HAP-1 (cell line): Measurements from ENCODE around the gene CELF5.
"Not testable (repeated sequence)": the region's sequence is repeated elsewhere in the genome, so short reads cannot be mapped to it uniquely, and the experiment has no call there.

ENCODE experiments used
- DNase-seq, 2 experiments: peaks; one replicate each; pipeline ENCODE4 v3.0.0-alpha.2; 2016 to 2020; ENCODE audit warnings: low spot score in 2 of 2
- H3K27me3 ChIP-seq: fragments of 250-450 bp; sonication (Bioruptor Pico); 2 replicates; pipeline ENCODE4 v1.5.1; 2020; ENCODE audit warnings: low read depth, mild to moderate bottlenecking, moderate library complexity
- H3K36me3 ChIP-seq: fragments of 250-450 bp; sonication (Bioruptor Pico); replicated peaks from 2 replicates; pipeline ENCODE4 v1.5.1; 2020; ENCODE audit warnings: mild to moderate bottlenecking
- H3K4me1 ChIP-seq: fragments of 250-450 bp; sonication (Bioruptor Pico); 2 replicates; pipeline ENCODE4 v1.5.1; 2020; ENCODE audit warnings: mild to moderate bottlenecking
- H3K4me3 ChIP-seq: fragments of 250-450 bp; sonication (Bioruptor Pico); 2 replicates; pipeline ENCODE4 v1.5.1; 2020; ENCODE audit warnings: mild to moderate bottlenecking, moderate library complexity
- H3K9me3 ChIP-seq: fragments of 250-450 bp; sonication (Bioruptor Pico); 2 replicates; pipeline ENCODE4 v1.5.1; 2020; ENCODE audit warnings: mild to moderate bottlenecking, moderate library complexity
- in situ Hi-C: fragments of 300-500 bp; cut with MboI; formaldehyde crosslinking; loops from 3 replicates; pipeline ENCODE4 v1.14.3; 2020; ENCODE audit warnings: low sequenced_read_pairs, inconsistent platforms, mixed read lengths

CELF5 gene

GRCh38 chr19:3233116-3233515 is 8.7 kb downstream of the CELF5 start:
- Histone ChIP-seq H3K9me3 (no peaks in the 10 kb centered on the region), H3K27me3 (peaks cover 4% of the 10 kb centered on the region; the same call in 1 of the 2 replicates), H3K4me1 (no peaks in the 10 kb centered on the region), H3K4me3 (no peak overlapping the region), H3K36me3 (no peaks in the 10 kb centered on the region)
- DNase-seq, result no peak
- in situ Hi-C loops, result no loop called here

- peaks cover 4% of the 10 kb centered on the region; the same call in 1 of the 2 replicates for H3K27me3 ChIP-seq
- no peaks in the 10 kb centered on the region for H3K36me3 ChIP-seq
- no peaks in the 10 kb centered on the region for H3K4me1 ChIP-seq
- no peak overlapping the region for H3K4me3 ChIP-seq
- DNase-seq, result no peak
- in situ Hi-C loops, result no loop called here
- H3K9me3 ChIP-seq, result no peaks in the 10 kb centered on the region
Observed at GRCh38 chr19:3233831-3234230, 9.4 kb downstream of the CELF5 start.

- H3K9me3 ChIP-seq, result no peaks in the 10 kb centered on the region
- no peaks in the 10 kb centered on the region for H3K4me1 ChIP-seq
- H3K36me3 ChIP-seq, result no peaks in the 10 kb centered on the region
- peaks cover 4% of the 10 kb centered on the region; the same call in 1 of the 2 replicates for H3K27me3 ChIP-seq
- no peak overlapping the region for H3K4me3 ChIP-seq
- peak in 1 of 2 experiments; percentile 62 for DNase-seq
- in situ Hi-C loops, result no loop called here
Observed at GRCh38 chr19:3234800-3235199, 10.3 kb downstream of the CELF5 start.

GRCh38 chr19:3235604-3236003 is 11.1 kb downstream of the CELF5 start:
- H3K36me3 ChIP-seq, H3K4me1 ChIP-seq, H3K27me3 ChIP-seq, H3K9me3 ChIP-seq, DNase-seq, H3K4me3 ChIP-seq, in situ Hi-C loops: not testable (repeated sequence)

- Histone ChIP-seq H3K9me3 (no peaks in the 10 kb centered on the region), H3K4me1 (no peaks in the 10 kb centered on the region), H3K27me3 (no peaks in the 10 kb centered on the region), H3K36me3 (no peaks in the 10 kb centered on the region), H3K4me3 (no peak overlapping the region)
- DNase-seq, result no peak
- in situ Hi-C loops, result no loop called here
Observed at GRCh38 chr19:3236272-3236671, 11.8 kb downstream of the CELF5 start.

GRCh38 chr19:3238066-3238561 is 13.7 kb downstream of the CELF5 start:
- Histone ChIP-seq H3K4me3 (no peak overlapping the region), H3K9me3 (no peaks in the 10 kb centered on the region), H3K36me3 (no peaks in the 10 kb centered on the region), H3K27me3 (no peaks in the 10 kb centered on the region), H3K4me1 (no peaks in the 10 kb centered on the region)
- DNase-seq, result no peak
- in situ Hi-C loops, result no loop called here

- no peaks in the 10 kb centered on the region for H3K9me3 ChIP-seq
- H3K4me1 ChIP-seq, result no peaks in the 10 kb centered on the region
- H3K36me3 ChIP-seq, result no peaks in the 10 kb centered on the region
- no peak overlapping the region for H3K4me3 ChIP-seq
- DNase-seq, result no peak
- no peaks in the 10 kb centered on the region for H3K27me3 ChIP-seq
- in situ Hi-C loops, result no loop called here
Observed at GRCh38 chr19:3239367-3239766, 14.9 kb downstream of the CELF5 start.

GRCh38 chr19:3243819-3244700 is 19.6 kb downstream of the CELF5 start:
- no peak overlapping the region for H3K4me3 ChIP-seq
- in situ Hi-C loops, result no loop called here
- no peaks in the 10 kb centered on the region for H3K27me3 ChIP-seq
- H3K4me1 ChIP-seq, result no peaks in the 10 kb centered on the region
- no peaks in the 10 kb centered on the region for H3K36me3 ChIP-seq
- no peaks in the 10 kb centered on the region for H3K9me3 ChIP-seq
- peak; percentile 18 to 87 for DNase-seq

- no peaks in the 10 kb centered on the region for H3K9me3 ChIP-seq
- H3K36me3 ChIP-seq, result no peaks in the 10 kb centered on the region
- no peaks in the 10 kb centered on the region for H3K4me1 ChIP-seq
- in situ Hi-C loops, result no loop called here
- DNase-seq, result no peak
- no peaks in the 10 kb centered on the region for H3K27me3 ChIP-seq
- no peak overlapping the region for H3K4me3 ChIP-seq
Observed at GRCh38 chr19:3245050-3245449, 20.6 kb downstream of the CELF5 start.

GRCh38 chr19:3248728-3249326 is 24.4 kb downstream of the CELF5 start:
- H3K4me3 ChIP-seq, result no peak overlapping the region
- in situ Hi-C loops, result no loop called here
- no peaks in the 10 kb centered on the region for H3K27me3 ChIP-seq
- H3K9me3 ChIP-seq, result 0 out of 2 replicates have a peak, but pooled peaks cover 3% of the 10 kb centered on the region
- H3K36me3 ChIP-seq, result no peaks in the 10 kb centered on the region
- no peak for DNase-seq
- H3K4me1 ChIP-seq, result no peaks in the 10 kb centered on the region

- no peaks in the 10 kb centered on the region for H3K36me3 ChIP-seq
- DNase-seq, result peak in 1 of 2 experiments; percentile 69
- H3K4me3 ChIP-seq, result no peak overlapping the region
- H3K27me3 ChIP-seq, result no peaks in the 10 kb centered on the region
- in situ Hi-C loops, result no loop called here
- 0 out of 2 replicates have a peak, but pooled peaks cover 3% of the 10 kb centered on the region for H3K9me3 ChIP-seq
- H3K4me1 ChIP-seq, result no peaks in the 10 kb centered on the region
Observed at GRCh38 chr19:3249408-3249807, 24.9 kb downstream of the CELF5 start.

GRCh38 chr19:3250675-3251074 is 26.2 kb downstream of the CELF5 start:
- DNase-seq, result peak in 1 of 2 experiments; percentile 54
- Histone ChIP-seq H3K4me1 (no peaks in the 10 kb centered on the region), H3K4me3 (no peak overlapping the region), H3K9me3 (0 out of 2 replicates have a peak, but pooled peaks cover 3% of the 10 kb centered on the region), H3K27me3 (no peaks in the 10 kb centered on the region), H3K36me3 (no peaks in the 10 kb centered on the region)
- in situ Hi-C loops, result no loop called here

GRCh38 chr19:3251229-3251628 is 26.8 kb downstream of the CELF5 start:
- H3K36me3 ChIP-seq, result no peaks in the 10 kb centered on the region
- in situ Hi-C loops, result no loop called here
- H3K27me3 ChIP-seq, result no peaks in the 10 kb centered on the region
- 0 out of 2 replicates have a peak, but pooled peaks cover 3% of the 10 kb centered on the region for H3K9me3 ChIP-seq
- no peak for DNase-seq
- no peak overlapping the region for H3K4me3 ChIP-seq
- no peaks in the 10 kb centered on the region for H3K4me1 ChIP-seq

GRCh38 chr19:3252650-3253049 is 28.2 kb downstream of the CELF5 start:
- Histone ChIP-seq H3K4me3 (no peak overlapping the region), H3K4me1 (no peaks in the 10 kb centered on the region), H3K9me3 (0 out of 2 replicates have a peak, but pooled peaks cover 3% of the 10 kb centered on the region), H3K27me3 (no peaks in the 10 kb centered on the region), H3K36me3 (no peaks in the 10 kb centered on the region)
- in situ Hi-C loops, result no loop called here
- no peak for DNase-seq
